Retinal pigment epithelial cell (primary cell): ENCODE data around the gene GPR149.

Experiments
- DNase-seq: peaks from one replicate; pipeline ENCODE4 v3.0.0-alpha.2; 2010; ENCODE audit warnings: low read depth
- H3K4me3 ChIP-seq: 2 replicates; pipeline ENCODE4 v1.5.1; 2011; ENCODE audit warnings: mild to moderate bottlenecking, low read length, control low read depth, moderate library complexity
- CTCF ChIP-seq: conservative IDR thresholded peaks from 2 replicates; pipeline ENCODE4 v1.5.1; 2011; ENCODE audit warnings: low read depth, low read length, control low read depth, inconsistent platforms

Gene GPR149

GRCh38 chr3:154345422-154346122, 84.4 kb downstream of the GPR149 start:
- no peak for TF ChIP-seq CTCF
- no peak for DNase-seq
- no peak overlapping the region for H3K4me3 ChIP-seq

- no peak overlapping the region for H3K4me3 ChIP-seq
- TF ChIP-seq CTCF = no peak
- no peak for DNase-seq
Observed at GRCh38 chr3:154338570-154338969, 91.4 kb downstream of the GPR149 start.

DNA sequence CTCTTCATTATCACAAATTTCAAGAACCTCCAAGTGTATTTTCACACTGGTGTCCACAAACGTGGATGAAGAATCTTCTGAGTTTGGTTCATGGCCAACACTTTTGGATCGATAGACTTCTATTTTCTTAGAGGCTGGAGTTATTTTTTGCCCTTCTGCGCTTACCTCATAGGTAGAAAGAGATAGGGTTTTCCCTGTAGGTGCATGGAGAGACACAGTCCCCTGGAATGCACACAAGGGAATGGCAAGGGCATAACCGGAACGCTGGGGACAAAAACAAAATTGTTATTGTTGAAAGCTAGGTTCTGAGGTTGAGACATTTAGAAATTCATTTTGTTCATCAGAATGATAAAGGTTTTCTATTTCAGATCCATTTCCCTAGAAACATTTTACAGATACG, 92.0 kb downstream of the GPR149 start:
- TF ChIP-seq CTCF = no peak
- no peak overlapping the region for H3K4me3 ChIP-seq
- DNase-seq = no peak

GRCh38 chr3:154334973-154335420, 95.0 kb downstream of the GPR149 start:
- DNase-seq = no peak

GRCh38 chr3:154327871-154328270, 102.1 kb downstream of the GPR149 start:
- H3K4me3 ChIP-seq = no peak overlapping the region
- DNase-seq = no peak
- TF ChIP-seq CTCF = no peak

More at GRCh38 chr3:154334973-154335420, 95.0 kb downstream of the GPR149 start:
- TF ChIP-seq CTCF = peak; percentile 56
- H3K4me3 ChIP-seq = no peak overlapping the region

- H3K4me3 ChIP-seq = peak overlapping the region; percentile 93
- no peak for DNase-seq
- no peak for TF ChIP-seq CTCF
Observed at GRCh38 chr3:154324919-154325318, 105.1 kb downstream of the GPR149 start.
